PFSK-1 (cell line): ENCODE data around the gene COA3.
A peak's percentile ranks its signal among the peaks of the same experiment; 100 is the strongest.

Source experiments
- FOXP2 ChIP-seq: optimal IDR thresholded peaks from 2 replicates; pipeline ENCODE3; 2011; ENCODE audit warnings: borderline replicate concordance, control low read depth, inconsistent platforms; ENCODE audit not compliant: insufficient read depth; ENCODE audit errors: extremely low read length, extremely low read depth
- POLR2AphosphoS5 ChIP-seq: IDR thresholded peaks from 2 replicates; pipeline ENCODE4 v1.6.1; 2012; ENCODE audit warnings: low read depth, mild to moderate bottlenecking, control low read depth, low read length, moderate library complexity
- SIN3A ChIP-seq: IDR thresholded peaks from 2 replicates; pipeline ENCODE4 v1.6.1; 2012; ENCODE audit warnings: mild to moderate bottlenecking, low read length, moderate library complexity, borderline replicate concordance; ENCODE audit not compliant: insufficient read depth
- TAF1 ChIP-seq: IDR thresholded peaks from 2 replicates; pipeline ENCODE4 v1.6.1; 2012; ENCODE audit warnings: low read length, control low read depth, borderline replicate concordance; ENCODE audit not compliant: insufficient read depth
- TF ChIP-seq, protein P1 (sequence below), 2 experiments: IDR thresholded peaks; 2 replicates each; pipeline versions ENCODE4 v1.6.1 to v1.8.0; 2011 to 2012; ENCODE audit warnings: low read depth in 2 of 2, low read length in 2 of 2, control low read depth in 1 of 2, inconsistent platforms in 1 of 2, mild to moderate bottlenecking in 1 of 2, moderate library complexity in 1 of 2; ENCODE audit not compliant: insufficient read depth in 1 of 2

Gene COA3

GRCh38 chr17:42817866-42818265 is 19.4 kb upstream of the COA3 start:
- TF ChIP-seq, protein P1, sequence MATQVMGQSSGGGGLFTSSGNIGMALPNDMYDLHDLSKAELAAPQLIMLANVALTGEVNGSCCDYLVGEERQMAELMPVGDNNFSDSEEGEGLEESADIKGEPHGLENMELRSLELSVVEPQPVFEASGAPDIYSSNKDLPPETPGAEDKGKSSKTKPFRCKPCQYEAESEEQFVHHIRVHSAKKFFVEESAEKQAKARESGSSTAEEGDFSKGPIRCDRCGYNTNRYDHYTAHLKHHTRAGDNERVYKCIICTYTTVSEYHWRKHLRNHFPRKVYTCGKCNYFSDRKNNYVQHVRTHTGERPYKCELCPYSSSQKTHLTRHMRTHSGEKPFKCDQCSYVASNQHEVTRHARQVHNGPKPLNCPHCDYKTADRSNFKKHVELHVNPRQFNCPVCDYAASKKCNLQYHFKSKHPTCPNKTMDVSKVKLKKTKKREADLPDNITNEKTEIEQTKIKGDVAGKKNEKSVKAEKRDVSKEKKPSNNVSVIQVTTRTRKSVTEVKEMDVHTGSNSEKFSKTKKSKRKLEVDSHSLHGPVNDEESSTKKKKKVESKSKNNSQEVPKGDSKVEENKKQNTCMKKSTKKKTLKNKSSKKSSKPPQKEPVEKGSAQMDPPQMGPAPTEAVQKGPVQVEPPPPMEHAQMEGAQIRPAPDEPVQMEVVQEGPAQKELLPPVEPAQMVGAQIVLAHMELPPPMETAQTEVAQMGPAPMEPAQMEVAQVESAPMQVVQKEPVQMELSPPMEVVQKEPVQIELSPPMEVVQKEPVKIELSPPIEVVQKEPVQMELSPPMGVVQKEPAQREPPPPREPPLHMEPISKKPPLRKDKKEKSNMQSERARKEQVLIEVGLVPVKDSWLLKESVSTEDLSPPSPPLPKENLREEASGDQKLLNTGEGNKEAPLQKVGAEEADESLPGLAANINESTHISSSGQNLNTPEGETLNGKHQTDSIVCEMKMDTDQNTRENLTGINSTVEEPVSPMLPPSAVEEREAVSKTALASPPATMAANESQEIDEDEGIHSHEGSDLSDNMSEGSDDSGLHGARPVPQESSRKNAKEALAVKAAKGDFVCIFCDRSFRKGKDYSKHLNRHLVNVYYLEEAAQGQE (IDR thresholded peaks at IDR 0.05; ENCODE audit: insufficient read depth in 1 of 2, low read depth in 2 of 2, low read length in 2 of 2), result no peak
- TF ChIP-seq POLR2AphosphoS5, result no peak
- no peak for TF ChIP-seq FOXP2
- TF ChIP-seq TAF1, result no peak
- TF ChIP-seq SIN3A, result no peak

GRCh38 chr17:42814633-42815399 is 16.3 kb upstream of the COA3 start:
- TF ChIP-seq POLR2AphosphoS5, result peak; percentile 44; the same call in 1 of the 2 replicates
- peak; percentile 78; the same call in 1 of the 2 replicates for TF ChIP-seq SIN3A
- TF ChIP-seq FOXP2, result no peak
- TF ChIP-seq TAF1, result no peak
- TF ChIP-seq, protein P1 (IDR thresholded peaks at IDR 0.05; ENCODE audit: insufficient read depth in 1 of 2, low read depth in 2 of 2, low read length in 2 of 2), result 0 out of 4 replicates have a peak, but pooled peaks of 1 of the 2 experiments have one; percentile 43

DNA sequence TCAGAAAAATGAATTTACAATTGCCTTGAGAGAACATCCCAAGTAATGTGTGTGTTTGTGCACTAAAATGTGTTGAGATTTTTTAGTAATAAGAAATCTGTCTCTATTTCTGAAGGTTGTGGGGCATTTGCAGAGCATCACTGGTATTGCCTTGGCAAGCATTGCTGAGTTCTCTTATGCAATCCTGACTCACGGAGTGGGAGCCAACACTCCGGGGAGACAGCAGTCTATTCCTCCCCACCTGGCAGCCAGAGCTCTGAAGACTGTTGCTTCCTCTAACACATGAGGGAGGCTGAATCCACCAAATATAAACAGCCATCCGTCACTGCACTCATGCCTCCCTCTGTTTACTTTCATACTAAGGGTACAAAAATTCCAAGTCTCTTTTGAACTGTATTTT is 10.7 kb upstream of the COA3 start:
- TF ChIP-seq TAF1, result no peak
- no peak for TF ChIP-seq POLR2AphosphoS5
- no peak for TF ChIP-seq FOXP2
- TF ChIP-seq, protein P1 (IDR thresholded peaks at IDR 0.05; ENCODE audit: insufficient read depth in 1 of 2, low read depth in 2 of 2, low read length in 2 of 2), result no peak
- TF ChIP-seq SIN3A, result no peak

- no peak for TF ChIP-seq FOXP2
- TF ChIP-seq SIN3A, result no peak
These were observed 7.7 kb upstream of the COA3 start for GRCh38 chr17:42806249-42806648.

DNA sequence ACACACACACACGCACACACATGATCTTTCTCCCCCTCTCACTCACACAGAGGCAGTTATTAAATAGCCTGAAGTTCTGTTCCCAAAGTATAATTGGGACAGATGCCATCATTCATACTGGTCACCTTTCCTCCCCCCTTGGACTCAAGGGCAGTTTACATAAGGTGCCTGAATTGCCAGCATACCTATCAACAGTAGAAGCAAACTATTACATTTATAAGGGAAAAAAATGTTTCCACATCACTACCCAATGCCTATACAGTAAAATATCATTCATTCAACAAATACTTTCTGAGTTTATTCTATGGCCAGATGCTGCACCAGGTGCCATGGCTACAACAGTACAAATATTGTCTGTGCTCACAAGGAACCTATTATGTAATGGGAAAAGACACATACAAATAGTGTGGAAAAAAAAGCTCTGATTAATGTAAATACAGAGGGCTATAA is 6.4 kb upstream of the COA3 start:
- TF ChIP-seq POLR2AphosphoS5 (no peak), SIN3A (no peak), TAF1 (no peak), FOXP2 (no peak)
- TF ChIP-seq, protein P1 (IDR thresholded peaks at IDR 0.05; ENCODE audit: insufficient read depth in 1 of 2, low read depth in 2 of 2, low read length in 2 of 2), result no peak
